Vagina (tissue), 2 donors: Measurements from ENCODE around the gene SLC31A1.

Source experiments
- POLR2AphosphoS5 ChIP-seq, 2 donors: sonication (generic); formaldehyde crosslinking; IDR thresholded peaks; one replicate each; pipeline ENCODE4 v1.9.0; 2017; ENCODE audit warnings: antibody characterized with exemption in 2 of 2, mild to moderate bottlenecking in 2 of 2, low read depth in 1 of 2; ENCODE audit not compliant: insufficient read depth in 1 of 2
- TF ChIP-seq, protein P1 (sequence below), 3 experiments: fragments of 450-650 bp in 2 of 3; fragments of 200-600 bp in 1 of 3; sonication (generic) in 1 of 3; IDR thresholded peaks; one replicate each; pipeline ENCODE4 v1.5.1; 2017 to 2019; ENCODE audit warnings: antibody characterized with exemption in 3 of 3, mild to moderate bottlenecking in 2 of 3, moderate library complexity in 2 of 3

DNA sequence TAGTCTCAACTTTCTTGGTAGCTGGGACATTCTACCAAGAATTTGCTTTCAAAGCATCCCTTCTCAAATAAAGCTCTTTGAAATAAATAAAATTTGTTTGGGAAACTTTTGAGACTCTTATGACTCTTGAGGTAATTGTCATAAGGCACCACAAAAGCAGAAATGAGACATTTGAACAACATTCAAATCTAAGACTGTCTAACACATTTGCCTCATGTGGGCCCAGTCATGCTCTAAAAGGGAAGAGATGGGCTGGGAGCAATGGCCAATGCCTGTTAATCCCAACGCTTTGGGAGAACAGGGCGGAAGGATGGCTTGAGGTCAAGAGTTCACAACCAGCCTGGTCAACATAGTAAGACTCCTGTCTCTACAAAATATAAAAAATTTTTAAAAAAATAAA lies 44.1 kb upstream of the SLC31A1 start:
- TF ChIP-seq, protein P1, sequence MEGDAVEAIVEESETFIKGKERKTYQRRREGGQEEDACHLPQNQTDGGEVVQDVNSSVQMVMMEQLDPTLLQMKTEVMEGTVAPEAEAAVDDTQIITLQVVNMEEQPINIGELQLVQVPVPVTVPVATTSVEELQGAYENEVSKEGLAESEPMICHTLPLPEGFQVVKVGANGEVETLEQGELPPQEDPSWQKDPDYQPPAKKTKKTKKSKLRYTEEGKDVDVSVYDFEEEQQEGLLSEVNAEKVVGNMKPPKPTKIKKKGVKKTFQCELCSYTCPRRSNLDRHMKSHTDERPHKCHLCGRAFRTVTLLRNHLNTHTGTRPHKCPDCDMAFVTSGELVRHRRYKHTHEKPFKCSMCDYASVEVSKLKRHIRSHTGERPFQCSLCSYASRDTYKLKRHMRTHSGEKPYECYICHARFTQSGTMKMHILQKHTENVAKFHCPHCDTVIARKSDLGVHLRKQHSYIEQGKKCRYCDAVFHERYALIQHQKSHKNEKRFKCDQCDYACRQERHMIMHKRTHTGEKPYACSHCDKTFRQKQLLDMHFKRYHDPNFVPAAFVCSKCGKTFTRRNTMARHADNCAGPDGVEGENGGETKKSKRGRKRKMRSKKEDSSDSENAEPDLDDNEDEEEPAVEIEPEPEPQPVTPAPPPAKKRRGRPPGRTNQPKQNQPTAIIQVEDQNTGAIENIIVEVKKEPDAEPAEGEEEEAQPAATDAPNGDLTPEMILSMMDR (IDR thresholded peaks at IDR 0.05): no peak
- TF ChIP-seq POLR2AphosphoS5 (IDR thresholded peaks at IDR 0.05; ENCODE audit: insufficient read depth in 1 of 2, low read depth in 1 of 2): no peak
